ENCODE results near the gene GET4. TPM values are rescaled to one million over a fixed set of nuclear protein-coding genes. Genes with fewer than 3 reads are reported as not detected.
A peak's percentile ranks its signal among the peaks of the same experiment; 100 is the strongest.
"Not testable (repeated sequence)": the region's sequence is repeated elsewhere in the genome, so short reads cannot be mapped to it uniquely, and the experiment has no call there.

The GET4 gene
- total RNA-seq, 2 experiments from 2014 or later = 17.7 to 29.7 TPM

DNA sequence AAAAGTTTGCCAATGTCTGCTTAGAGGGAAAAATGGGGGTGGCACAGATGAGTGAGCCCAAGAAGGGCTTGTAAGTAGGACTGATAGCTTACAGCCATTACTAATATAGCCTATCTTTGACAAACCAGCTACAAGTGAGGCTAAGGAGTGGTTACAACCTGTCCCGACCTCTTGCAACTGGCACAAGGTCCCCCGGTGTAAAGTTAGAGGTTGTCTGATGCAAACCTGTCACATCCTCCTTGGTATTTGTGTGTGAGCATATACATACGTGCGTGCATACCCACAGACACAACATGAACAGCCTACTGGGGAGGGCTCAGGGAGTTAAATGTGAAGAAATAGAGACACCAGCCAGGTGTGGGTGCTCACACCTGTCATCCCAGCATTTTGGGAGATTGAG, 63.5 kb downstream of the GET4 start:
- ChIA-PET POLR2A (no interaction called here), CTCF (interaction anchor here (1.2 kb wide), 1 partner anchor 33 kb away, joined by 3 read pairs; no protein-coding TSS in a partner anchor)
- H3K9me3 Mint-ChIP-seq (ENCODE audit: low read depth) = peaks cover 11% of the 10 kb centered on the region
- no peak overlapping the region for H3K27ac Mint-ChIP-seq
- no peaks in the 10 kb centered on the region for H3K27me3 Mint-ChIP-seq
- intact Hi-C loops (cut with DNase I, micrococcal nuclease) = no loop called here
- H3K4me1 Mint-ChIP-seq = peaks cover 43% of the 10 kb centered on the region
- H3K4me3 Mint-ChIP-seq = no peak overlapping the region
- no peak for ATAC-seq
- H3K36me3 Mint-ChIP-seq (ENCODE audit: low read depth) = peaks cover 3% of the 10 kb centered on the region
- no peak for DNase-seq

GRCh38 chr7:940599-941408, 64.5 kb downstream of the GET4 start:
- intact Hi-C loops (cut with DNase I, micrococcal nuclease) = no loop called here
- no peaks in the 10 kb centered on the region for H3K27me3 Mint-ChIP-seq
- H3K4me1 Mint-ChIP-seq = peaks cover 42% of the 10 kb centered on the region
- peaks cover 11% of the 10 kb centered on the region for H3K9me3 Mint-ChIP-seq (ENCODE audit: low read depth)
- DNase-seq = no peak
- peaks cover 3% of the 10 kb centered on the region for H3K36me3 Mint-ChIP-seq (ENCODE audit: low read depth)
- POLR2A ChIA-PET = interaction anchor here (1.1 kb wide), 1 partner anchor 17 kb away, joined by 3 read pairs; no protein-coding TSS in a partner anchor
- ATAC-seq = peak; percentile 42
- no peak overlapping the region for H3K4me3 Mint-ChIP-seq
- CTCF ChIA-PET = interaction anchor here (0.7 to 1.1 kb wide), 4 partner anchors 10 to 68 kb away, joined by 3 to 4 read pairs (median 4); no protein-coding TSS in a partner anchor
- peak overlapping the region; percentile 72 for H3K27ac Mint-ChIP-seq

- H3K36me3 Mint-ChIP-seq (ENCODE audit: low read depth); CTCF ChIA-PET; ATAC-seq; H3K4me3 Mint-ChIP-seq; POLR2A ChIA-PET; intact Hi-C loops (cut with DNase I, micrococcal nuclease); H3K27me3 Mint-ChIP-seq; H3K27ac Mint-ChIP-seq; DNase-seq: not testable (repeated sequence)
- H3K4me1 Mint-ChIP-seq = peaks cover 25% of the 10 kb centered on the region
- H3K9me3 Mint-ChIP-seq (ENCODE audit: low read depth) = peaks cover 11% of the 10 kb centered on the region
These were observed 67.4 kb downstream of the GET4 start for GRCh38 chr7:943793-944192.

DNA sequence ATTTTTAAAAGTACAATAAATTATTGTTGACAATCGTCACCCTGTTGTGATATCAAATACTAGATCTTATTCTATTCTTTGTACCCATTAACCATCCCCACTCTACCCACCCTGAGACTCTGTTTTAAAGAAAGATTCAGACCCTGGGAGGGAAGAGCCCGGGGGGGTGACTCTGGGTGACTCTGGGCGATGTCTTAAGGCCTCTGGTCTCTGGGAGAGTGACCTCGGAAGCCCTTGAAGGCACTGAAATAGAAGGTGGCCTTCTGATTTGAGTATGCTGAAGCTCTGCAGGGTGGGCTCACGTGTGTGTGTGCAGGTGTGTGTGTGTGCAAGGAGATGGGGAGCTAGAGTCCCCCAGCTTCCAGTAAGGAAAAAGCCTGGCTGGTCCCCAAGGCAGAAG, 68.4 kb downstream of the GET4 start:
- POLR2A ChIA-PET = no interaction called here
- intact Hi-C loops (cut with DNase I, micrococcal nuclease) = no loop called here

GRCh38 chr7:945147-945555, 68.8 kb downstream of the GET4 start:
- Mint-ChIP-seq H3K27ac (no peak overlapping the region), H3K27me3 (no peaks in the 10 kb centered on the region), H3K4me3 (no peak overlapping the region), H3K9me3 (ENCODE audit: low read depth) (peaks cover 9% of the 10 kb centered on the region), H3K36me3 (ENCODE audit: low read depth) (peaks cover 3% of the 10 kb centered on the region), H3K4me1 (peaks cover 20% of the 10 kb centered on the region)
- ChIA-PET POLR2A (no interaction called here), CTCF (no interaction called here)
- no peak for ATAC-seq
- DNase-seq = no peak
- intact Hi-C loops (cut with DNase I, micrococcal nuclease) = no loop called here

More for the DNA sequence above, 68.4 kb downstream of the GET4 start:
- CTCF ChIA-PET = no interaction called here
- ATAC-seq (no peak), DNase-seq (no peak)
- H3K27ac Mint-ChIP-seq = peak overlapping the region; percentile 8
- H3K36me3 Mint-ChIP-seq (ENCODE audit: low read depth) = peaks cover 3% of the 10 kb centered on the region
- peaks cover 24% of the 10 kb centered on the region for H3K4me1 Mint-ChIP-seq
- no peak overlapping the region for H3K4me3 Mint-ChIP-seq
- peaks cover 11% of the 10 kb centered on the region for H3K9me3 Mint-ChIP-seq (ENCODE audit: low read depth)
- no peaks in the 10 kb centered on the region for H3K27me3 Mint-ChIP-seq

DNA sequence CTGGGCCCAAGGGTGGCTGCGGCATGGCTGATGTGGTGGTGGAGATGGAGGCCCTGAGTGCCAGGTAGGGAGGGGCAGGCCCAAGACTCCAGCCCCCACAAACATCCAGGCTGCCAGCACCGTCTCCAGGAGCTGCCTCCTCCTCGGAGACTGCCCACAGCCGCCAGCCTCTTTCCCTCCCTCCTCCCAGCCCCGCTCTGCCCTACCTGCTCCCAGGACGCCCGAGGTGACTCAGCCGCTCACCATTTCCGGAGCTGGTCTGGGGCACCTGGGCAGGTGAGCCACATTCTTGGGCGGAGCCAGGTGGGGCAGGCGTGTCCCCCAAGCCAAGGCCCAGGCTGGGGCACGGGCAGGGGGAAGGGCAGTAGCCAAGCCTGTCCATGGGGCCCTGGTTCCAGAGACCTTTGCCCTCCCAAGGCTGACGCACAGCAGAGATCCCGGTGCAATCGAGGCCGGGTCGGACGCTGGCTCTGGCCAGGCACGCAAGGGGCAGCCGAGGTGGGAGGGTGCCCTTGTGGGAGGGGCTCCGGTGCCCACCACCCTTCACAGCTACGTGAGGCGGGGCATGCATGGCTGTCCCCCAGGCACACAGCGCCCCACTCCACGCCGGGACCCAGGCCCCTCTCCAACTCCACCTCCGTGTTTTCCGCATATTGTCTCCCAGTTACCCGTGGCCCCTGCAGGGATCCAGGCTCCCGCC, 69.4 kb downstream of the GET4 start:
- CTCF ChIA-PET = no interaction called here
- ATAC-seq (no peak), DNase-seq (no peak)
- no peak overlapping the region for H3K27ac Mint-ChIP-seq
- POLR2A ChIA-PET = no interaction called here
- intact Hi-C loops (cut with DNase I, micrococcal nuclease) = no loop called here
- peaks cover under 1% of the 10 kb centered on the region for H3K36me3 Mint-ChIP-seq (ENCODE audit: low read depth)
- no peak overlapping the region for H3K4me3 Mint-ChIP-seq
- H3K9me3 Mint-ChIP-seq (ENCODE audit: low read depth) = peaks cover 3% of the 10 kb centered on the region
- H3K4me1 Mint-ChIP-seq = peaks cover 14% of the 10 kb centered on the region
- H3K27me3 Mint-ChIP-seq = no peaks in the 10 kb centered on the region

Other genes starting within 250 kb of the GET4 start
- 10 to 100 TPM; 31.5 to 37.2 TPM for gene DNAAF5, start 149.9 kb upstream of the GET4 start, total RNA-seq
- gene PRKAR1B, start 149.3 kb upstream of the GET4 start, total RNA-seq = 10 to 100 TPM; 37.0 to 41.0 TPM
- gene SUN1, start 44.1 kb upstream of the GET4 start, total RNA-seq = 10 to 100 TPM; 71.3 to 74.6 TPM
- gene ADAP1, start 78.1 kb downstream of the GET4 start, total RNA-seq = 10 to 100 TPM; 13.1 to 14.8 TPM
- 10 to 100 TPM; 11.3 to 14.6 TPM for gene COX19, start 99.0 kb downstream of the GET4 start, total RNA-seq
- not detected for gene CYP2W1, start 106.6 kb downstream of the GET4 start, total RNA-seq
- gene GPR146, start 168.0 kb downstream of the GET4 start, total RNA-seq = 1 to 10 TPM; 4.7 to 5.6 TPM
- not detected for gene GPER1, start 211.6 kb downstream of the GET4 start, total RNA-seq

Data from activated CD4-positive, alpha-beta T cell treated with anti-CD3 and anti-CD28 coated beads for 36 hours (primary cell).